GM12874 (cell line): ENCODE data around the gene PRR15.
A peak's percentile ranks its signal among the peaks of the same experiment; 100 is the strongest.

Experiments used
- CTCF ChIP-seq: IDR thresholded peaks from 2 replicates; pipeline ENCODE4 v1.5.1; 2011; ENCODE audit warnings: low read depth, mild to moderate bottlenecking, control low read depth, low read length, moderate library complexity; ENCODE audit not compliant: insufficient read depth

PRR15 gene

DNA sequence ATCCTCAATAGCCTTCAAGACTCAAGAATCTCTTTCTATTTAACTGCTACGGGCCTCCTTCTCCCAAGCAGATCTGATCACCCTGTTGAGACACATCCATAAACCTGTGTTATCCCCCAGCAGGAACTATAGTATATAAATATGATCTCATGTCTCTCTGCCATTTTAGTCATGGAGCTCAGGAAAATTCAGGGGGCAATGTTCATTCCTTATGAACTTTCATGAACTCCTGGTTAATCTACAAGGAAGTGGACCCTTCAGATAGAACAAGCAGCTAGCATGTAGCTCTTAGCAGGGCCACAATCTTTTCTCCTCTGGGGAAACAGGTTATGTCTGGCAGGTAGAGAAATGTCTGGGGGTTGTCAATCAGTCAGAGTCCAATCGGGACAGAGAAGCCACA lies 8.9 kb downstream of the PRR15 start:
- no peak for TF ChIP-seq CTCF

DNA sequence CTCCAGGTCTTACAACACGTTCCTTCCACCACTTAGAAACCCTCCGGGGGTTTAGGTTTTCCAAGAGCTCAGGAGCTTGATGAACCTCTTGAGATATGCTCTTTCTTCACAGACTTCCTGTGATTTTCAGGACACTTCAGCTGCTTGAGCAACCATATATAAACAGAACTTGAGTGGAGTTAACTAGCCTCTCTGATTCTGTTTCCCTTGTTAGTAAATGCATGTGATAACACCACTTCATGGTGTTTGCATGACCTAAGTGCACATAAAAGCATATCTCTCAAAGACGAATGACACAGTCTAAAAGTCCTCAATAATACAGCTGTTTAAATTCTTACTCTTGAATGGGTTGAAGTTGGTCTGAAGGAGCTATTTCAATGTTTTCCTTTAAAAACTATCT lies 9.9 kb downstream of the PRR15 start:
- no peak for TF ChIP-seq CTCF

DNA sequence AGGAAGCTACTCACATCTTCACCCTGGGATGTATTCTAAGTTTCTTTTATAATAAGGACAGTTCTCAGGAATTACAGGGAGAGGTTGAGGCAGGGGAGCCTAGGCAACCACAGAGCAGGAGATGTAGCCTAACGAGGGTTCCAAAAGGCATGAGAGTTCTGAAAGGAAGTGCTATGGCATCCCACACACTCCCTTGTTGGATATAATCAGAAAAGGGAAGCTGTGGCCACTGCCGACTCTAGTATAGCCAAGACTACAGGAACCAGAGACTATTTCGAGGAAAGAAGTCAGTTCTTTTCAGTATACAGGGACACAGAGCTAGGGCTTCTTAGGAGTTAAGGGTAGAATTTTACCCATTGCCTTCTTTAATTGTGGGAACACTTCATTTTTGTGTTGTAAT lies 11.0 kb downstream of the PRR15 start:
- no peak for TF ChIP-seq CTCF

DNA sequence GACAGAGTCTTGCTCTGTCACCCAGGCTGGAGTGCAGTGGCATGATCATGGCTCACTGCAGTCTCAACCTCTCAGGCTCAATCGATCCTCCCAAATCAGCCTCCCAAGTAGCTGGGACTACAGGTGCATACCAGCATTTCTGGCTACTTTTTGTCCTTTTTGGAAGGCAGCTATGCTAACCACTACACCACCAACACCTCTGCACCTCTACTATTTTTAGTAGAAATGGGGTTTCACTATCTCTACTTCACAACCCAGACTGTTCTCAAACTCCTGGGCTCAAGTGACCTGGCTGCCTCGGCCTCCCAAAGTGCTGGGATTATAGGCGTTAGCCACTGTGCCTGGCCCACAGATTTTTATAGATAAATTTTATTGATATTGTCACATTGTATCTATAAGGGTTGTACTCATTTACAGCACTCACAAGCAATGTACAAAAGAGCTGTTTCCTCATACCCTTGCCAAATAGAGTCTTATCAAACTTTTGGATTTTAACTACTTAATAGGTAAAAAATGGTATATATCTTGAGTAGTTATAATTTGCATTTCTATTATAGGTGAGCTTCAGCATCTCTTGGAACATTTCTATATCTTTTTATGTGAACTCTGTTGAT lies 23.7 kb downstream of the PRR15 start:
- TF ChIP-seq CTCF: no peak

DNA sequence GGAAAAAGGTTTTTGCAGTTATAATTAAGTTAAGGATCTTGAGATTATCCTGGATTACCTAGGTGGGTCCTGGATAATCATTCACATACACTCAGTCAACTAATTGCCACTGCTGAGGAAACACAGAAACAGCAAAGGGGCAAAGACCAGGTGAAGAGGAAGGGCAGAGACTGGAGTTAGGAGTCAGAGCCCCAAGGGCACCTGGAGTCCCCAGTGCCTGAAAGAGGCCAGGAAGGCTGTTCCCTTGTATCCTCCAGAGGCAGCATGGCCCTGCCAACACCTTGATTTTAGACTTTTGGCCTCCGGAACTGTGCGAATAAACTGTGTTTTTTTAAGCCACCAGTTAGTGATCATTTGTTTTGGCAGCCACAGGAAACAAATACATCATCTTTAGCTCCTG lies 24.6 kb downstream of the PRR15 start:
- TF ChIP-seq CTCF: no peak

DNA sequence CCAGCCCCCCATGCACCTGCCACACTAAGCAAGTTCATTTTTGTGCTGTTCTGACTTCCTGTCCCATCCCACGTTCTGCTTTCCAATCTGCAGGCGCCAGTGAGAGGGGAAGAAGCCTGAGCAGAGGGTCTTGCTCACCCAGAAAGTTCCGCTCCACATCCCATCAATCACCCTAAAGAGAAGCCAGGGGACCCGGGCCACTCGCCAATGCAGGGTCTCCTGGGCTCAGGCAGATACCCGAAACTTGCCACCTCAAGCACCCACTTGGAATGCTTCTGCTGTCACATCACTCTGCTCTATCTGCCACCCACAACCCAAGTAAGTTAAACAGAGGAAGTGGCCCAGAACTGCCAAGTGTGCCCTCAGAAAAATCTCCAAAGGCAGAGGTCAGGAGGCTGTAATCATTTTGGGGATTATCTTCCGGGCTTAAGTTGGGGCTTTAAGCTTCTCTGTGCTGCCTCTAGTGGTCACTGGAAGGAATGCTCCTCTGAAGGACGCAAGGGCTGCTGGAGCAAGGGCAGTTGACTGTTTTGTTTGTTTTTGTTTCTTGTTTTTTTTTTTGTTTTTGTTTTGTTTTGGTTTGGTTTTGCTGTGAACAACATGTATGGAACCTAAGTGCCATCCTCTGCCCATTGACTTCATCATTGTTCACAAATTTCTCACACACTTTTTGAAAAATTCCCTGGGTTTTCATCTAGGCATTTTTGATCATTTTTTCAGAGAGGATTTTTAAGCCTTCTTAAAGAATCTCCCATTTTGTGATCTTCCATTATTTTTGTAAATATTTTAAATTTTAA lies 25.5 kb downstream of the PRR15 start:
- TF ChIP-seq CTCF: peak; percentile 92

GRCh38 chr7:29592866-29593265 lies 29.2 kb downstream of the PRR15 start:
- TF ChIP-seq CTCF: no peak
